Embryonic facial prominence (tissue), 1 donor: Measurements from ENCODE around the gene EIF4EBP2.
A peak's percentile ranks its signal among the peaks of the same experiment; 100 is the strongest.

Source experiments
- DNase-seq: peaks from one replicate; pipeline ENCODE4 v3.0.0-alpha.2; 2016; ENCODE audit errors: extremely low spot score

The EIF4EBP2 gene

DNA sequence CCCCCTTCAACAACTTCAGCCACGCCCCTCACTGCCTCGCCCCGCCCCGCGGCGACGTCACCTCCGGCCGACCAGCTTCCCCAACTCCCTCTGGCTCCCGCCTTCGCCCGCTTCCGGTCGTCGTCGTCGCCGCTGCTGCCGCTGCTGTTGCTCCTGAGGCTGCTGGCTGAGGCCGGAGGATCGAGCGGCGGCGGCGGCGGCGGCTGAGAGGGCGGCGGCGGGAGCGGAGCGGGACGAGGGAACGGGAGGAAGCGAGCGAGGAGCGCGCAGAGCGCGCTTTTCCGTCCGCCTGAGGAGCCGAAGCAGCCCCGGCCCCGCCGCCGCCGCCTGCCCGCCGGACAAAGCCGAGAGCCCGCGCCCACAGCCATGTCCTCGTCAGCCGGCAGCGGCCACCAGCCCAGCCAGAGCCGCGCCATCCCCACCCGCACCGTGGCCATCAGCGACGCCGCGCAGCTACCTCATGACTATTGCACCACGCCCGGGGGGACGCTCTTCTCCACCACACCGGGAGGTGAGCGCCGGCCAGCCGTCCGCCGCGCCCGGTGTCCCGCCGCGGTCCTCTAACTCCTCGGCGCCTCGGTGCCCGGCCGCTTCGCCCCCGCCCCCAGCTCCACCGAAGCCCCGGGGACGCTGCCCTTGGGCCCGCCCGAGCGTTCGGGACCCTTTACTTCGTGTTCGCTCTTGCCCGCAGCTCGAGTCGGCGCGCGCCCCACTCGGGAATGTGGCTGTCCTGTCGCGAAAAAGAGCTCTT lies at the start of gene EIF4EBP2:
Gene EIF4EBP2, plus strand, starts transcription at position 110 of the 751 bp plus-strand sequence. Its CDS starts 257 bp downstream, at position 367.
- peak; percentile 90 for DNase-seq

- no peak for DNase-seq
Measured at GRCh38 chr10:70354556-70354955, 49.4 kb upstream of the EIF4EBP2 start.

- DNase-seq, result no peak
Measured at GRCh38 chr10:70355051-70356021, 48.6 kb upstream of the EIF4EBP2 start.

DNA sequence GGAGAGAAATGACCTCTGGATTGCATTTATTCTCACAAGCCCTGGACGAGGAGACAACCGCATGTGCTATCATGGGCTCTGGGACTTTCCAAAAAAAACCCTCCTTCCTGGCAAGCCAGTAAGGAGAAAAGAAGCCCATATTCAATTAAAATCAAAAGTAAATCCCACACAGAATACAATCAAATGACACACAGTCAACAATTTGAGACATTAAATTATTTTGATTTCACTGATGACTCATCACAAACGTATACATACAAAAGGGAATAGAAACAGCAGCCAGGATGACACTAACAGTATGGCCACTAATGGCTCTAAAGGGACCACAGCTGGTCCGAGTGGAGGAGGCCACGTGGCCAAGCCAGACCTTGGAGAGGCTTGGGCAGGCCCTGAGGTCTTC lies 46.4 kb upstream of the EIF4EBP2 start:
- DNase-seq, result no peak

DNA sequence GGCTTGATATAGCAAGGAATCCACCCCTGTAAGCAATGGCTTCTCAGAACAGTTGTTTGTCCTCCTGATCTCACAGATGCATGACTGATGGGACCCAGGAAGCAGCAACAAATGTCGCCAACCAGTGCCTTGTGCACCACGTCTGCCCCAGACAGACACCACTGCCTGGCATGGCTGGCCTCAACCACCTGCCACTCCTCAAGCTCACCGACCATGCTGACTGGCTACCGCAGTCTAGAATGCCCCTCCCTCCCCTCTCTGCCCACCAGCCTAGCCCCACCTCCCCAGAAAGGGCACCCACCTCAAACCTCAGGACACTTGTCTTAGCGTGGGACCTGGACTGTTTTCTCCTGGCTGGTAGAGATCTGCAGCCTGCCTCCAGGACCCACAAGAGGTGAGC lies 45.5 kb upstream of the EIF4EBP2 start:
- DNase-seq, result no peak

GRCh38 chr10:70359017-70359550 lies 44.9 kb upstream of the EIF4EBP2 start:
- DNase-seq, result no peak

DNA sequence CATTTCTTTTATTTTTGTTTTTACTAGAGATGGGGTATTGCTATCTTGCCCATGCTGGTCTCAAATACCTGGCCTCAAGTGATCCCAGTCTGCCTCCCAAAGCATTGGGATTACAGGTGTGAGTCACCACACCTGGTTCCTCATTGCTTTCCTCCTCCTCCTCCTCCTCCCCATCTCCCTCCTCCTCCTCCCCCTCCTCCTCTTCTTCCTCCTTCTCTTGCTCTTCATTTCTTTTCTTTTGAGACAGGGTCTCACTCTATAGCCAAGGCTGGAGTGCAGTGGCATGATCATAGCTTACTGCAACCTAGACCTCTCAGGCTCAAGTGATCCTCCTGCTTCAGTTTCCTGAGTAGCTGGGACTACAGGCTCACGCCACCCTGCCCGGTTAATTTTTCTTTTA lies 43.7 kb upstream of the EIF4EBP2 start:
- DNase-seq, result no peak

- no peak for DNase-seq
Measured at GRCh38 chr10:70362328-70362727, 41.6 kb upstream of the EIF4EBP2 start.

DNA sequence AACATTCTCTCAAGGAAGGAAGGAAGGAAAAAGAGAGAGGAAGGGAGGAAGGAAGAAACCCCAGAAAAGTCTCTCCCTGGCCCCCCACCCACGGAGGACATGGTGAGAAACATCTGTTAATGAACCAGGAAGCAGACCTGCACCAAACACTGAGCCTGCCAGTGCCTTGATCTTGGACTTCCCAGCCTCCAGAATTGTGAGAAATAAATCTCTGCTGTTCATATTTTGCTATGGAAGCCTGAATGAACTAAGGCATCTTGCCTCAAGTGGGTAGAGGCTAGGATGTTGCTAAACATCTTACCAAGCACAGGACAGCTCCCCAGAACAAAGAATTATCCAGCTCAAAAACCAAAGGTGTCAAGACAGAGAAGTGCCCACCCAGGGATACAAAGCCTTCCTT lies 40.7 kb upstream of the EIF4EBP2 start:
- DNase-seq, result no peak

DNA sequence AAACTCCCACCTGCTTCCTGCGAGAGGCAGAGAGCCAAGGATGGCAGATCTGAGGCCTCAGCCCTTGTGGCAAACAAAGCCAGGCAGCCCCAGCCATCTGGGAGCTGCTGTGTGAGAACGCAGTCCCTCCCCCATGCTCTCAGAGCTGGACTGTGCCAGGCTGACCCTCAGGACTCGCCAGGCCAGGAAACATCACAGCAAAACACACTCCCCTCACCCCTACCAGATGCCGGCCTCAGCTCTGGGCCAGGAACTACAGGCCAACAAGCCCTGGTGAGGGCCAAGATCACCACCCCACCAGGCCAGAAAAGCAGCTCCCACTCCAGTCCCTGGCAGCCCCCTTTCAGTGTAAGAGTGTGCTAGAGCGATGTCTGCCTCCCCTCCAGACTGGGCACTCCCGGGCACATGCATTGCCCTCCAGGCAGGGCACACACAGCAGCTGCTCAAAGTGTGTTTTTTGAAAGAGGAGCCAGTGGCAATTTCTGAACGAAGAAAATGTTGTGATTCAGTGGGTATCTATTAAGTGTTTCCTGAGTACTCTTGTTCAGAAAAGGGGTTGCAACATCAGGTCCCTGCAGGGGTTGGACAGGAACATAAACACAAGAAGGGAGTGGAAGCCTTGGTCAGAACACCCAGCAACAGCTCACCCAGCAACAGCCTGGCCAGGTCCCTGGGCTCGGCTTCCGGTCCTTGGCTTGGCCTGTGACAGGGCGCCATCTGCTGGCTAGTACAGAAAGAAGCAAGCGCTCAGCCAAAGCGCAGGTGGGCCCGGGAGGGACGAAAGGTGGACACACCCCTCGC lies 39.8 kb upstream of the EIF4EBP2 start:
- DNase-seq, result peak; percentile 64

GRCh38 chr10:70364772-70365091 lies 39.2 kb upstream of the EIF4EBP2 start:
- no peak for DNase-seq

DNA sequence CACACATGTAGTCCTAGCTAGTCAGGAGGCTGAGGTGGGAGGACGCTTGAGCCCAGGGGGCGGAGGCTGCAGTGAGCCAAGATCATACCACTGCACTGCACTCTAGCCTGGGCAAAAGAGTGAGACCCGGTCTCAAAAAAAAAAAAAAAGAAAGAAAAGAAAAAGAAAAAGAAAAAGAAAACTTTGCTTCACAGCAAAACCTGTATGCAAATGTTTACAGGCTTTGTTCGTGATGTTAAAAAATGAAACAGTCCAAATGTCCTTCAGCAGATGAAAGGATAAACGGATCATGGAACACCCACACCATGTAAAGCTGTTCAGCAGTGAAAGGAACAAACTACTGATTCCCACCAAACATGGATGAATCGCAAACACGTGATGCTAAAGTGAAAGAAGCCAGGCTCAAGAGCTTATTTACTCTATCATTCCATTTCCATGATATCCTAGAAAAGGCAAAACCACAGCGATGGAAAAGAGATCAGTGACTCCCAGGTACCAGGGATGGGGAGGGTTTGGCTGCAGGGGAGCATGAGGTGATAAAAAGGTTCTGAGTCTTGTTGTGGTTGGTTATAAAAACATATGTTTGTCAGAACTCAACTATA lies 36.6 kb upstream of the EIF4EBP2 start:
- no peak for DNase-seq

GRCh38 chr10:70368774-70369482 lies 35.0 kb upstream of the EIF4EBP2 start:
- DNase-seq, result no peak

DNA sequence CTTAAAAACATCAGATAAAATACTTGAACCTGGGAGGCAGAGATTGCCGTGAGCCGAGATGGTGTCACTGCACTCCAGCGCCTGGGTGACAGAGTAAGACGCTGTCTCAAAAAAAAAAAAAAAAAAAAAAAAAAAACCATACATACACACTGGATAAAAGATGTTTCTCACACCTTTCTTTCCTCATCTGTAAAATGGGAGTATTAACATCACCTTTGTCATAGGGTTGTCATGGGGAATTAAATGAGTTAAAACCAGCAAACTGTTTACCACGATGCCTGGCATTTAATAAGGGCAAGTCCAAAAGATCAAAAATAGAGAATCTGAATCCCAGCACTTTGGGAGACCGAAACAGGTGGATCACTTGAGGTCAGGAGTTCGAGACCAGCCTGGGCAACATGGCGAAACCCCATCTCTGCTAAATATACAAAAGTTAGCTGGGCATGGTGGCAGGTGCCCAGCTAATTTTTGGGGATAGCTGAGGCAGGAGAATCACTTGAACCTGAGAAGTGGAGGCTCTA lies 34.4 kb upstream of the EIF4EBP2 start:
- DNase-seq, result no peak

- no peak for DNase-seq
Measured at GRCh38 chr10:70370766-70371165, 33.2 kb upstream of the EIF4EBP2 start.

DNA sequence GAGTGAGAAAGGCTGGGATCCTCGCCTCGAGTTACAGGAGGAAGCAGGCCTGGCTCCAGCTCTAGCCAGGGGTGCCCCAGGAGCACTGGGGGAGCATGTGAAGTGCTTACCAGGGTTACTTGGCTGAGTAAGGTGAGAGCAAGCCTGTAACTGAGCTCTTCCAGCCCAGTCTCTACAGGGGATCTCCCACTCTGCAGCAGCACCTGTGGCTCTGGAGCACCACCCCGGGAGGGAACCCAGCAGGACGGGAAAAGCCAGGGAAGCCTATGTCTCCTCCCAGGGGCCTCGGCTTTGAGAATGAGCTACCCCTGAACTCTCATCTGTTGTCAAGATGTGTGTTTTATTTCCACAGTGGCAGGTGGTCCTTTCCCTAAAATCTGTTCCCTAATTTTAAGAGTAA lies 32.1 kb upstream of the EIF4EBP2 start:
- no peak for DNase-seq

DNA sequence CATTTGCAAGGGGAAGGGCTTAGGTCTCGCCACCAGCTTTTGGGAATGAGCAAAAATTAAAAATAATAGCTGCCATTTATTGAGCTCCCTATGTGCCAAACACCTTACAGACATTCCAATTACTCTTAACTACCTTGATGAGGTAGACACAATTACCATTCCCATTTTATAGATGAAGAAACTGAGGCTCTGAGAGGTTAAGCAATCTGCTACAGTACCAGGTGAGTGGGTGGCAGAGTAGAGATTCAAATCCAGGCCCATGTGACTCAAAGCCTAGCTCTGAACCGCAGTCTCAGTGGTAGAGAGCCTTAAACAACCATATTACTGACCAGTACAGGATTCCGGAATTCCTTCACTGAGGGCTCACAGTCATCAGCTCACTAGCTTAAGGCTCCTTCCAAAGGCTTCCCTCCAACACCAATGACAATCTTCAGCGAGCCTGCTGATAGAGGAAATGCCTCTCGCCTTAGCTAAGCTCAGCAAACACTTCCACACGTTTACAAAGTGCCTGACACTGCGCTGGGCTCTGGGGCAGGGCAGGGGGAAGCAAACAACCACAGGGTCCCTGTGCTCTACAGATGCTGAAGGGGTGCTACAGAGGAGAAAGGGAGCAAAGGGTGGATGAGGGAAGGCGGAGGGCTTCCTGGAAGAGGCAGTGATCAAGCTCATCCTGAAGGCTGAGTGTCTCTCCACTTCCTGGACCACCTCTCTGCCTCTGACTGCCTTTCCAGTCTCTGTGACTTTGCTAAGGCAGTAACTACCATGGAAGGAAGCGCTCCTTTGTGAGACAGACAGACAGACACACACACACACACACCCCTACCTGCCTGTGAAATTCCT lies 28.9 kb upstream of the EIF4EBP2 start:
- no peak for DNase-seq

- DNase-seq, result no peak
Measured at GRCh38 chr10:70376436-70377378, 27.2 kb upstream of the EIF4EBP2 start.
